GM13976 (cell line): ENCODE data around the gene MRPL4.
"Not testable (repeated sequence)": the region's sequence is repeated elsewhere in the genome, so short reads cannot be mapped to it uniquely, and the experiment has no call there.

Experiments
- DNase-seq: peaks from one replicate; pipeline ENCODE4 v3.0.0; 2012; ENCODE audit warnings: low spot score
- in situ Hi-C: fragments of 300-500 bp; cut with MboI; formaldehyde crosslinking; loops from one replicate; pipeline ENCODE4 v1.12.0; 2022; ENCODE audit warnings: low sequenced_read_pairs, mixed read lengths, inconsistent platforms; ENCODE audit not compliant: unreplicated experiment
- TF ChIP-seq, protein P1 (sequence below): IDR thresholded peaks from 2 replicates; pipeline ENCODE4 v1.5.1; 2012; ENCODE audit warnings: borderline replicate concordance, mild to moderate bottlenecking; ENCODE audit not compliant: insufficient read depth; ENCODE audit errors: extremely low read depth, missing control alignments, control extremely low read depth

MRPL4 gene

DNA sequence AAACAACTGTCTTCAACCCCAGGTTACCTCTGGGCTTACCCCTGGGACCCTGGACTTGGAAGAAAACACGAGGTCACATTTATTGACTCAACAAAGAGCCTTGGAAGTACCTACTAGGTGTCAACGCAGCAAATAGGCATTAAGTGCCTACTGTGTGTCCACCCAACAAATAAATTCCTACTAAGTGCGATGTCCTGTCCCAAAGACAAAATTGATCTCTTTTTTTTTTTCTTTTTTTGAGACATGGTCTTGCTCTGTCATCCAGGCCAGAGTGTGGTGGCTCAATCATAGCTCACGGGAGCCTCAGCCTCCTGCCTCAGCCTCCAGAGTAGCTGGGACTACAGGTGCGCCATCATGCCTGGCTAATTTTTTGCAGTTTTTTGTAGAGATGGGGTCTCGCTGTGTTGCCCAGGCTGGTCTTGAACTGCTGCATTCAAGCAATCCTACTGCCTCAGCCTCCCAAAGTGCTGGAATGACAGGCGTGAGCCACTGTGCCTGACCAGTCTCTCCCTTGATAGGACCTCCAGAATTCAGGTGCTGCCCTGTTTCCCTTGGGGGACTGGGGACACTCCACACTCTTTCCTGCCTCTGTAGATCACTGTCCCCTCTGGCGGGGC lies 20.3 kb upstream of the MRPL4 start:
- TF ChIP-seq, protein P1, sequence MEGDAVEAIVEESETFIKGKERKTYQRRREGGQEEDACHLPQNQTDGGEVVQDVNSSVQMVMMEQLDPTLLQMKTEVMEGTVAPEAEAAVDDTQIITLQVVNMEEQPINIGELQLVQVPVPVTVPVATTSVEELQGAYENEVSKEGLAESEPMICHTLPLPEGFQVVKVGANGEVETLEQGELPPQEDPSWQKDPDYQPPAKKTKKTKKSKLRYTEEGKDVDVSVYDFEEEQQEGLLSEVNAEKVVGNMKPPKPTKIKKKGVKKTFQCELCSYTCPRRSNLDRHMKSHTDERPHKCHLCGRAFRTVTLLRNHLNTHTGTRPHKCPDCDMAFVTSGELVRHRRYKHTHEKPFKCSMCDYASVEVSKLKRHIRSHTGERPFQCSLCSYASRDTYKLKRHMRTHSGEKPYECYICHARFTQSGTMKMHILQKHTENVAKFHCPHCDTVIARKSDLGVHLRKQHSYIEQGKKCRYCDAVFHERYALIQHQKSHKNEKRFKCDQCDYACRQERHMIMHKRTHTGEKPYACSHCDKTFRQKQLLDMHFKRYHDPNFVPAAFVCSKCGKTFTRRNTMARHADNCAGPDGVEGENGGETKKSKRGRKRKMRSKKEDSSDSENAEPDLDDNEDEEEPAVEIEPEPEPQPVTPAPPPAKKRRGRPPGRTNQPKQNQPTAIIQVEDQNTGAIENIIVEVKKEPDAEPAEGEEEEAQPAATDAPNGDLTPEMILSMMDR = no peak

DNA sequence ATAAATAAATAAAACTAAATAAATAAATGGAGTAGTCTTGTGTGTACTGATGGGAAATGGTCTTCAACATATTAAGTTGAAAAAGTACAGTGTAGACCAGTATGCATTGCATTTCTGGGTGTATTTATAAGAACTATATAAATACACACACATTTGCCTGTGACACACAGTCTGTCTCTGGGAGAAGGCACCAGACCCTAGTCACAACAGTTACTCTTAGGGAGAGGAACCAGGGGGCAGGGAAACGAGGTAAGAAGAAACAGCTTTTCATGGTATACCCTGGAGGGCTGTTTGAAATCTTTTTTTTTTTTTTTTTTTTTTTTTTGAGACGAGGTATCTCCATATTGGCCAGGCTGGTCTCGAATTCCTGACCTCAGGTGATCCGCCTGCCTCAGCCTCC lies 18.1 kb upstream of the MRPL4 start:
- in situ Hi-C loops = loop anchor here (25.0 kb wide), 1 partner anchor 297 kb away; the partner anchor contains the start of gene OLFM2
- TF ChIP-seq, protein P1 = no peak
- no peak for DNase-seq

More for the DNA sequence above, 20.3 kb upstream of the MRPL4 start:
- DNase-seq = no peak
- in situ Hi-C loops = loop anchor here (25.0 kb wide), 1 partner anchor 294 kb away; the partner anchor contains the start of gene OLFM2

DNA sequence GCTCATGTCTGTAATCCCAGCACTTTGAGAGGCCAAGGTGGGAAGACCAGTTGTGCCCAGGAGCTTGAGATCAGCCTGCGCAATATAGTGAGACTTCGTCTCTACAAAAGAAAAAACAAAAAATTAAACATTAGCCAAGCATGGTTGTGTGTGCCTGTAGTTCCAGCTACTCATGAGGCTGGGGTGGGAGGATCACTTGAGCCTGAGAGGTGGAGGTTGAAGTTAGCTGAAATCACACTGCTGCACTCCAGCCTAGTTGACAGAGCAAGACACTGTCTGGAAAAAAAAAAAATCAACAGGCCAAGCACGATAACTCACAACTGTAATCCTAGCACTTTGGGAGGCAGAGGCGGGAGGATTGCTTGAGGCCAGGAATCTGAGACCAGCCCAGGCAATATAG lies 17.0 kb upstream of the MRPL4 start:
- in situ Hi-C loops = loop anchor here (25.0 kb wide), 1 partner anchor 298 kb away; the partner anchor contains the start of gene OLFM2

DNA sequence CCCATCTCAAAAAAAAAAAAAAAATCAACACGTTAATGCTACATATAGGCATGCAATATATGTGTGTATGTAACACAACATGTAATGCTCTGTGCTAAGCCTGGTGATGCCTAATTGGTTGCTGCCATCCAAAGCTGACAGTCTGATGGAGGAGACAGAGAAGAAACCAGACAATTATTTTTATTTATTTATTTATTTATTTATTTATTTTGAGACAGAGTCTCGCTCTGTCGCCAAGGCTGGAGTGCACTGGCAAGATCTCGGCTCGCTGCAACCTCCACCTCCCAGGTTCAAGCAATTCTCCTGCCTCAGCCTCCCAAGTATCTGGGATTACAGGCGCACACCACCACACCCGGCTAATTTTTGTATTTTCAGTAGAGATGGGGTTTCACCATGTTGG lies 16.6 kb upstream of the MRPL4 start:
- DNase-seq = not testable (repeated sequence)
- in situ Hi-C loops = loop anchor here (25.0 kb wide), 1 partner anchor 298 kb away; the partner anchor contains the start of gene OLFM2

More for the DNA sequence above, 17.0 kb upstream of the MRPL4 start:
- TF ChIP-seq, protein P1 = no peak
- DNase-seq = no peak

DNA sequence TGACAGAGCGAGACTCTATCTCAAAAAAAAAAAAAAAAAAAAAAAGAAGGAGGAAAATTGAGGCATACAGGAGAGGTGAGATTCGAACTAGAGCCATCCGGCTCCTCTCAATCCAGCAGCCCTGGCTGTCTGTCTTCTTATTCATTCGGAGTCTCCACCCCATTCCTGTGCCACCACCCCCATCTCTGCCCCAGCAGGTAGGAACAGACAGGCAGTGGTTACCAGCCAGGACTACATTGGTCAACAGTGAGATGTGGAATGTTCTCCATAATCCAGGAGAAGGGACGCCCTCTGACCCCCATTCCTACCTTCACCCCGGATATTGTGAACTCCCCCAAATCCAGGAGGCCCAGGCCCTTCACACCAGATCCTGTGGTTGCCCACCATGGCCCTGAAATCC lies 14.3 kb upstream of the MRPL4 start:
- DNase-seq = no peak
- TF ChIP-seq, protein P1 = no peak
- in situ Hi-C loops = loop anchor here (25.0 kb wide), 1 partner anchor 300 kb away; the partner anchor contains the start of gene OLFM2

DNA sequence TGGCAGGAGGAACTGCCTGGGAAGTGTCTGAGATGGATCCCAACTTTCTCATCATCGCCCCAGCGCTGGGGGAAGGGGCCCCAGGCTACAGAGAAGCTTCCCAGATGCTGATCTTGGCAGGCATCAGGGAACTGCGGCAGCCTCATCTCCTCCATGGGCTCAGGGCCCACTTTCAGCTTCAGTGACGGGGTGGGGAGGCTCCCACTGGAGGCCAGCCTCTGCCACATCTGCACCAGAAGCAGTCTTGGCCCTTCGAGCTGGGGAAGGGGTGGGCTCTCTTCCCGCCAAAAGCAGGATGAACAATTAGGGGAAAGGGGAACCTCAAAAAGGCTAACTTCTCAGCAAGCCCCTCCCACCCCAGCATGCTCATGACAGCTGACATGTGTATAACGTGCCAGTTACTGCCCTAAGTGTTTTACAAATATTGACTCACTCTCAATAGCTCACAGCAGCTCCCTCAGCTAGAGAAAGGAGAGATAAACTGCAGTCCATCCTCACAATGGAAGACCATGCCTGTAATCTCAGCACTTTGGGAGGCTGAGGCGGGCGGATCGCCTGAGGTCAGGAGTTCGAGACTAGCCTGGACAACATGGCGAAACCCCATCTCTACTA lies 13.7 kb upstream of the MRPL4 start:
- no peak for DNase-seq
- TF ChIP-seq, protein P1 = no peak
- in situ Hi-C loops = loop anchor here (25.0 kb wide), 1 partner anchor 301 kb away; the partner anchor contains the start of gene OLFM2

DNA sequence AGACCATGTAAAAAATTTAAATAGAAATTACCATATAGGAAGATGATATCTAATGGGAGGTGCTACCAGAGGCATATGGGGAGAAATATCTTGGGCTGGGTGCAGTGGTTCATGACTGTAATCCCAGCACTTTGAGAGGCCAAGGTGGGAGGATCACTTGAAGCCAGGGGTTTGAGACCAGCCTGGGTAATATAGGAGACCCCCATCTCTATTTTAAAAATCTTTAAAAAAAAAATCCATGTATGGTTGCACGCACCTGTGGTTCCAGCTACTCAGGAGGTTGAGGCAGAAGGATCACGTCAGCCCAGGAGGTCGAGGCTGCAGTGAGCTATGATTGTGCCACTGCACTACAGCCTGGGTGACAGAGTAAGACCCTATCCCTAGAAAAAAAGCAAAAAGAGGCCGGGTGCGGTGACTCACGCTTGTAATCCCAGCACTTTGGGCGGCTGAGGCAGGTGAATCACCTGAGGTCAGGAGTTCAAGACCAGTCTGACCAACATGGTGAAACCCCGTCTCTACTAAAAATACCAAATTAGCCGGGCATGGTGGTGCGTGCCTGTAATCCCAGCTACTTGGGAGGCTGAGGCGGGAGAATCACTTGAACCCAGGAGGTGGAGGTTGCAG lies 10.1 kb upstream of the MRPL4 start:
- in situ Hi-C loops = loop anchor here (25.0 kb wide), 1 partner anchor 305 kb away; the partner anchor contains the start of gene OLFM2
- not testable (repeated sequence) for DNase-seq
